Measurements from ENCODE around the gene MED13.
A peak's percentile ranks its signal among the peaks of the same experiment; 100 is the strongest.
"Not testable (repeated sequence)": the region's sequence is repeated elsewhere in the genome, so short reads cannot be mapped to it uniquely, and the experiment has no call there.

MED13 gene

GRCh38 chr17:62086737-62087136 is 21.7 kb upstream of the MED13 start:
- no peak for DNase-seq (ENCODE audit: low read depth)

DNA sequence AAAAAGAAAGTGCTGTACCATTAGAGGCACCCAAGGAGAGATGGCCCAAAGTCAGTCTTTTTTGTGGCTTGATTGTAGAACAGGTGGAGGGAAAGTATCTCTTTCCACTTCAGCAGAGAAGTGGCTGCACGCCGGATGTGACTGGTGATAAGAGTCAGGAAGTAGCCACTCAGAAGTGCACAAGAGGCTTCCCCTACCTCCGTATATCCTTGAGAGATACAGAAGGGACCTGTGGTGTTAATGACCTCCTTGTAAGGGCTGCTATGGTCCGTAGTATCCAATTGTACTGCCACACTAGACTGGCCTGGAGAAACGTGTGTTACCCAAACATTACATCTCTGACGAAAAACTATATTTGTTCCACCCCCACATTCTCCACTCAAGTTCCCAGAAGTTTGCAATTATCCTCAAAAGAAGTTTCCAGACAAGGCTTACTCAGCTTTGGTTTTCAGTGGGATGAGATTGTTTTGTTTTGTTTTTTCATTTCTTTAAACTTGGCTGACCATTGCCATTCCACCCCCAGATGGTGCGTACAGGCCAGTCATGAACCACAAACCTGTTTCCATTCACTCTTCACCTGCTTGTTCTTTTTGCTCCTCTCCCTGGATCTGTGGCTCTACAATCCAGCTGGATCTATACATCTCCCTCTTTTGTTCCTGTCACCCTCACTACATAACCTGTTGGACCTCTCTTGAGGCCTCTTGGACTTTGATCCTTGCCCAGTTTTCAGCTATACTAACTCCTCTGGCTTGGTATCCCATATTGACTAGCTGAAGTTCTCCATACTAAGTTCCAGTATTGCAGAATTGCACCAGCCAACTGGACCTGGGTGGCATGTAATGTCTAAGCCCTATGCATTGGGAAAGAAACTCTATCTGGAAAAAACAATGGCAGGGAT is 20.7 kb upstream of the MED13 start:
- DNase-seq (ENCODE audit: low read depth): peak; percentile 39

GRCh38 chr17:62084585-62084984 is 19.5 kb upstream of the MED13 start:
- no peak for DNase-seq (ENCODE audit: low read depth)

DNA sequence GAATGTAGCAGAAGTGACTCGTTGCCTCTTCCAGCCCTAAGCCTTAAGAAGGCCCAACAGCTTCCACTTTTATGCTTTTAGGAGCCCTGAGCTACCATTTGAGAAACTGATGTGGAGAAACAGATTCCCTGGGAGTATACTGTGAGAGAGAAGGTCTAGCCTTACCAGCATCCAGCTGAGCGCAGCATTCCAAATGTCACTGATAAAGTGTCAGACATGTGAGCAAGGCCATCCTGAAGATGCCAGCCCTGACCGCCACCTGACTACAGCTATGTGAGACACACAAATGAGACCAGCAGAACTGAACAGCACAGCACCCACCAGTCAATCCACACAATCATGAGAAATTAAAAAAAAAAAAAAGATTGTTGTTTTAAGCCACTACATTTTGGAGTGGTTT is 18.6 kb upstream of the MED13 start:
- no peak for DNase-seq (ENCODE audit: low read depth)

GRCh38 chr17:62080647-62081046 is 15.6 kb upstream of the MED13 start:
- no peak for DNase-seq (ENCODE audit: low read depth)

DNA sequence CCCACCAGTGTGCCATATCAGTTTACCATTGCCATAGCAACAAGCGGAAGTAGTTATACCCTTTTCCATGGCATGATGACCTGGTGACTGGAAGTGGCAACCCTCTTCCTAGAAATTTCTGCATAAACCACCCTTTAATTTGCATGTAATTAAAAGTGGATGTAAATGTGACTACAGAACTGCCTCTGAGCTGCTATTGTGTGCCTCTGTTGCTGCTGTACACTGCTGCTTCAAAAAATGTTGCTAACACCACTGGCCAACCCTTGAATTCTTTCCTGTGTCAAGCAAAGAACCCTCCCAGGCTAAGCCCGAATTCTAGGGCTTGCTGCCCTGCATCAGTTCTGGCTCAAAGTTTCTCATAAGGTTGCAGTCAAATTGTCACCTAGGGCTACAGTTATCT is 12.9 kb upstream of the MED13 start:
- no peak for DNase-seq (ENCODE audit: low read depth)

DNA sequence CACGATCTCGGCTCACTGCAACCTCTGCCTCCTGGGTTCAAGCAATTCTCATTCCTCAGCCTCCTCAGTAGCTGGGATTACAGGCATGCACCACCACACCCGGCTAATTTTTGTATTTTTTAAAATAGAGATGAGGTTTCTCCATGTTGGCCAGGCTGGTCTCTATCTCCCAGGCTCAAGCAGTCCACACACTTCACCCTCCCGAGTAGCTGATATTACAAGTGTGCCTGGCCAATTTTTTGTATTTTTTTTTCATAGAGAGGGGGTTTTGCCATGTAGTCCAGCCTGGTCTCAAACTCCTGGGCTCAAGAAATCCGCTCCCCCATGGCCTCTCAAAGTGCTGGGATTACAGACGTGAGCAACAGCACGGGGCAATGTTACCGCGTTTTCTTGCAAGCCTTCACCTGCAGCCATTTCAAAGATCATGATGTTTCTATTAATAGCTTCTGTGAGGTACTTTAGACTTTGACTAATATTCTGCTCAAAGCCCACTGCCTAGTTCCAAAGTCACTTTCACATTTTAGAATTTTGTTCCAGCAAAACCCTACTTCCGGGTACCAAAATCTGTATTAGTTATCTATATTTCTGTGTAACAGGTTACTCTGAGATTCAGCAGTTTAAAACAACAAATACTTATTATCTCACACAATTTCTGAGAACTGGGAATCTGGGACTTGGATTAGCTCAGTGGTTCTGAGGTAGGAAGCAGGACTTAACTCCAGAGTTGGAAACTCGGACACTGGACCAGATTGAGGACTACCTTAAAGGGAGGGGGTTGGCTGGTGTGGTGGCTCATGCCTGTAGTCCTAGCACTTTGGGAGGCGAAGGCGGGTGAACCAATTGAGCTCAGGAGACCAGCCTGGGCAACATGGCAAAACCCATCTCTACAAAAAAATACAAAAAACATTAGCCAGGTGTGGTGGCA is 12.0 kb upstream of the MED13 start:
- DNase-seq (ENCODE audit: low read depth): no peak

DNA sequence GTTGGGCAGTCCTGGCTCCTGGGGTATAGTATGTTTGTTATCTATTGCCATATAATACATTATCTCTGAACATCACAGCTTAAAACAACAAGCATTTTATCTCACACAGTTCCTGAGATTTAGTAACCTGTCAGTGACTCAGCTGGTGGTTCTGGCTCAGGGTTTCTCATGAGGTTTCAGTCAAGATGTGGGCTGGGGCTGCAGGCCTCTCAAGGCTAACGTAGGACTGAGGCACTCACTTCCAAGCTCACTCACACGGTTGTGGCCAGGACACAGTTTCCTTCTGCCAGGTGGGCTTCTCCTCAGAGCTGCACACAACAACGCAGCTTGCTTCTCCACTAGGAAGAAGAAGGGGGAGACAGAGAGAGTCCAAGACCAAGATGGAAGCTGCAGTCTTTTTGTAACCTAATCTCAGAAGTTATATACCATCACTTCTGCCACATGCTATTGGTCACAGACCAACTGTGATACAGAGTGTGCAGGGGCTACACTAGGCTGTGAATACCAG is 10.3 kb upstream of the MED13 start:
- no peak for DNase-seq (ENCODE audit: low read depth)

- DNase-seq (ENCODE audit: low read depth): no peak
Measured at GRCh38 chr17:62073993-62074392, 8.9 kb upstream of the MED13 start.

GRCh38 chr17:62072855-62073254 is 7.8 kb upstream of the MED13 start:
- not testable (repeated sequence) for DNase-seq (ENCODE audit: low read depth)

- no peak for DNase-seq (ENCODE audit: low read depth)
Measured at GRCh38 chr17:62070900-62071299, 5.8 kb upstream of the MED13 start.

- no peak for DNase-seq (ENCODE audit: low read depth)
Measured at GRCh38 chr17:62067165-62068145, 2.4 kb upstream of the MED13 start.

- peak; percentile 75 for DNase-seq (ENCODE audit: low read depth)
Measured at GRCh38 chr17:62065611-62066468, 762 bp upstream of the MED13 start.

DNA sequence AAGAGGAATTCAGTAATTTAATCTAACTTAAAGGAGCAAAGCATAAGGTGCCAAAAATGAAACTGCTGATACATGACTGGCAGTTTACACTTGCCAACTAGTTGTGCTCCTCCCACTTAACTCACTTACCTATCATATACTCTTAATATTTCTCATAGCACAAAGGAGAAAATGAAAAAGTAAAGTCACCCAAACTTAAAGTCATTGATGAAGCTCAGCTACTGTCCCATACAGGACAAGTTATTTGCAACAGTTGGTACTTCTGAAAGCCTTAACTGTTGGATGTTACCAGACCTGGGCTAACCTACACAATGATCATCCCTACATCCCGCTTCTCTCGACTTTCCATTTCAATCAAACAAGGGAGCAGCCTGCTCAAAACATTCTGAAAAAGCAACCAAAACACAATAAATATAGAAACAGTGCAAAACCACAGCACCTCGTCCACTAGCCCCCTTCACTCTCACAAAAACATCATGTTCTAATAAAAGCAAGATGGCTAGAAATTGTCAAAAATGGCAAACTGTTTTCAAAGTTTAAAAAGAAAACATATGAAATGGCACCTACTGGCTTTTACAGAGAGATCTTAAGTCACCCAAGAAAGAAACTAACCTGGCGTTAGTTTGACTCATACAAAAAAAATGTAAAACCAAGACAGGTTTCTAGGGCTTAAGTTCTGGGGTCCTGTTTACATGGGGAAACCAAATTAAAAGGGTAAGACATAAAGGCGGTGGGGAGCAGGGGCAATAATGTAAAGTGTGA is 868 bp downstream of the MED13 start:
- no peak for DNase-seq (ENCODE audit: low read depth)

- no peak for DNase-seq (ENCODE audit: low read depth)
Measured at GRCh38 chr17:62062944-62063343, 2.1 kb downstream of the MED13 start.

GRCh38 chr17:62062302-62062701 is 2.8 kb downstream of the MED13 start:
- no peak for DNase-seq (ENCODE audit: low read depth)

DNA sequence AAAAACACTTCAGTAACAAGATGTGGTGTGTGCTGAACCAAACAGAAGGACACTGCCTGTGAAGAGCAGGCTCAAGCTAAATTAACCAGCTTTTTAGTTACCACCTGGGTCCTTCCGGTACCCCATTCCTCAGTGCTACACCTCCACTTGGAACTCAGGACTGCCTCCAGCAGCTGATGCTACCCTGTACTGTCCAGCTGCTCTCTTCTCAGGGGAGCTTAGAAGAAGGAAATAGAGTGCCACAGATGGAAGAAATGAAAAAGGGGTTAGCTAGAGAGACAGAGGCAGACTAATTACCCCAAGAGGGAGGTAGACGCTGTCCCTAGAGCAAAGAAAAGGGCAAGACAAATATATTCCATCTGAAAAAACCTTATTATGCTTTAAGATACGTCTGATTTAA is 5.7 kb downstream of the MED13 start:
- DNase-seq (ENCODE audit: low read depth): no peak

- DNase-seq (ENCODE audit: low read depth): no peak
Measured at GRCh38 chr17:62058611-62059010, 6.5 kb downstream of the MED13 start.

GRCh38 chr17:62057696-62058095 is 7.4 kb downstream of the MED13 start:
- no peak for DNase-seq (ENCODE audit: low read depth)
